NCI-H82 treated with DMSO at 0.1 percent for 48 hours (cell line): ENCODE data around the gene TCTN2.

Experiments
- DNase-seq: peaks from one replicate; lab custom pipeline; 2025; ENCODE audit not compliant: unreplicated experiment; lab: John Stamatoyannopoulos, UW

The TCTN2 gene

DNA sequence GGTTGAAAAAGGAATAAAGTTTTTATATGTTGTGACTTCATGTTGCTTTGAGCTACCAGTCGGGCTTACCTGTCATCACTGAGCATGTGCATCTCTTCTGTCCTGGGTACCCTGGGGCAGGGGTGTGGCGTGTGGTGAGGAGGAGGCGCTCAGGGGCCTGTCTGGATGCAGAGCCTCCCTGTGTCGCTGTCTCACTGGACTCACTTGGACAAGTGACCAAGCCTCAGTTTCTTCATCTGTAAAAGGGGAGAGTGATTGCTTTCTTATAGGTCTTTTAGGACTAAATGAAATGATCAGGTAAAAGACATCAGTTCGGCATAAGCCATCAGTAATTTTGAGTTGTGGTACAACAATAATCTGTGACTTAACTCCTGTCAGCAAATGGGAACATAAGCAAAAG lies 63.4 kb downstream of the TCTN2 start:
- no peak for DNase-seq

DNA sequence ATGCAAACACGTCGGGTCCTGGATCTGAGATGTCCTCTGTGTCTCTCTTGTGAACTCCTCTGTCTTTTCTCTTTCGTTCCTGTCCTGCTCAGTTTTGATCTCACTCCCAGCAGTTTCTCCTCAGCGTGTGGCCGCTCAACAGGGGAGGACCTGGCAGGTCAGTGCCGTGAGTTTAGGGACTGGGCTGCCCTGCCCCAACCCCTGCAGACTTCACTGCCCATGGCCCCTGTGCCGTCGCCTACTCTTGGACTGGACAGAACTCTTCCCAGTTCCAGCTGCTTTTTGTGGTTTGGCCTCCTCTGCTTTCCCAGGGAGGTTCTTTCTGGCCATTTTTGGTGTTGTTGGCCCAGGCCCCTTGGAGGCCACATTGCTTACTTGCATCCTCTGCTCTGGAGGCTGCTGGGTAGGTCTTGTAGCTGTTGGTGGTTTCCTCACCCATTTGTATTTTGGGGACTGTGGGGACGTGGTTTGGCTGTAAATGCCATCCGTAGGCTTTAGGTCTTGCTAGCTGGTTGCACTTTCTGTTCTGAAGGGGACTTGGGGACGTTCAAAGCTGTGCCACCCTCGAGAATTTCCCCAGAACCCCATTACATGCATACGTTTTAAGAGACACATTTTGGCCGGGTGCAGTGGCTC lies 71.1 kb downstream of the TCTN2 start:
- DNase-seq, result no peak

DNA sequence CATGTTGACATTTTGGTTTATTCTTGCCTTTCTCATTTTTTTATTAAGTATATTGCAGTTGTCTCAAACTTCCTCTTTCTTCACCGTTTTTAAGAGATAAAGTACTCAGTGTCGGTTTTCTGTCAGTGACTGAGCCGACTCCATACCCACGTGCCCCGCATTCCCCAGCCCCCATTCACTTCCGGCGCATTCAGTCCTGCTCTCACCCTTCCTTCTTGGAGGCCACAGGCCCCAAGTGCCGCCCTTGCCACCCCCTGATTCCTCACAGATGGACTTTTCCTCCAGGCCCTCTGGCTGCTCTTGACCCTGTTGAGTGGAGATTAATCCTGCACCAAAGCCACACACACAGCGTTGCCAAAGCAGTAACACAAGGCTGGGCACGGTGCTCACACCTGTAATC lies 72.1 kb downstream of the TCTN2 start:
- no peak for DNase-seq

DNA sequence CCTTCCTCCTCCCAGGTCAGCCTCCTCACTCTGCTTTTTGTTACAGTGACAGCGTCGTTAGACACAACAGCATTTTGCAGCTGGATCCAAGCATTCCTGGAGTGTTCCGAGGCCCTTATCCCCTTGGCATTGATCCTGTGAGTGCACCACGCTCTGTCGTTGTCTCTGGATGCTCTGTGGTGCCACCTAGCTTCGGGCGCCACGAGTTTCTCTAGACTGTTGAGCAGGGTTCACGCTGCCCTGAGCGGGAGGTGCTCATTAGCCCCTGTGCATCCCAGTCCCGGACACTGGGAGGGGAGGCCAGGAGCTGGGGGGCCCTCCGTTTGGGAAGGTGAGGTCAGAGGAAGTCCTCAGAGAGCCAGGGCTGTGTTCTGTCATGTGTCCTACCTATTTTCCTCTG lies 73.9 kb downstream of the TCTN2 start:
- DNase-seq, result no peak

DNA sequence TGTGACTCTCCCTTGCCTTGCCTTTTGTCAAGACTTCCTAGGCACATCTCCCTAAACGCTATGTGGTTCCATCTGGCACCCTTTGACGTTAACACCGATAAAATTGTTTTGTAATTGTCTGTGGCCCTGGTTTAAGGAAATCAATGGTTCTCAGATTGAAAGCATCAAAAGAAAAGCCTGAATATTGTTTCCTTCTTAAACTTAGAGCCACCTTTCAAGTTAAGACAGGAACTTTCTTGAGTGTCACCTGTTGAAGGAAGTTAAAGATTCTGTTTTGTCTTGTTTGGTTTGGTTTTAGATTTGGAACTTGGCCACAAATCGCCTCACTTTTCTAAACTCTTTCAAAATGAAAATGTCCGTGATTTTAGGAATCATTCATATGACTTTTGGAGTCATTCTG lies 76.4 kb downstream of the TCTN2 start:
- no peak for DNase-seq

DNA sequence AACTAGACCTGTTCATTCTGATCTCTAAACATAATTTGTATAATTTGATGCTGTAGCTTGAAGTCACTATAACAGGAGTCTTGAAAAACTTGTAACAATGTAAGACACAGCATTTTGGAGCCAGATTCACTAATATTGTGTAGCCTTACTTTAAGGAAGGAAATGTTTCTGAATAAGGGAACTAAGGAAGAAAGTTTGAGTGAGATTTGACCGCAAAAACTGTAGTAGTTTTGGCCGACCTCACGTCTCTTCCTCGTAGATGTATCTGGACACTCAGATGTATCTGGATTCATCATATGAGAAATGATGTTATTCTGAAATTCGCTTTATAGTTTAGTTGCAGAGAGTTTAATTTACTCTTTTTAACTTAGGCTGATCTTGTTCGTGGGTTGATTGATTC lies 77.2 kb downstream of the TCTN2 start:
- no peak for DNase-seq

DNA sequence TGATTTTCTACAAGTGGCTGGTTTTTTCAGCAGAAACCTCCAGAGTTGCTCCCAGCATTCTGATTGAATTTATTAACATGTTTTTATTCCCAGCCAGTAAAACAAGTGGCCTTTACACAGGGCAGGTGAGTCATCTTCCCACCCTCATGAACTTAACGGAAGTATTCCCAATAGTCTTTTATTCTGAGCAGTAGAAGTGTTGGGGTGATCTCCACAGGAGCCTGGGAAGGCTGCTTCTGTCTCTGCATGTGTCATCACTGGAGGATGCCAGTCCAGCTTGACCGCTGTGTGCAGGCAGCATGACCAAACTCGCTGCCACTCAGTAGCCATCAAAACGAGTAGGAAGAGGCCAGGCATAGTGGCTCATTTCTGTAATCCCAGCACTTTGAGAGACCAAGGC lies 77.7 kb downstream of the TCTN2 start:
- no peak for DNase-seq

DNA sequence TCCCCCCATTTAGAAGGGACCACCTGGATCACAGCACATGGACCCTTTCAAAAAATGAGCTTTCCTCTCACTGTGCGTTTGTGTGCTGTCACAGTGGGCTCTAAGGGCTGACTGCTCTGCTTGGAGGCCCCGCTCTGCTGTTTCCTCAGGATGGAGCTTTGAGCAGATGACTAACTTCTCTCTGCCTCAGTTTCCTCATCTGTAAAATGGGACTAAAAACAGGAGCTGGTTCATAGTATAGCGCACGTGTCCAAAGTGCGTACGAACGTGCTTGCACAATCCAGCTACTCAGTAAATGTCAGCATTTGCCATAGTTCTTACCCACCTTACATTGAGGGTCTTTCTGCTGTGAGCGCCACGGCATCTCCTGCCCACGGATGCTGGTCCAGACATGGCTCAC lies 78.4 kb downstream of the TCTN2 start:
- no peak for DNase-seq

DNA sequence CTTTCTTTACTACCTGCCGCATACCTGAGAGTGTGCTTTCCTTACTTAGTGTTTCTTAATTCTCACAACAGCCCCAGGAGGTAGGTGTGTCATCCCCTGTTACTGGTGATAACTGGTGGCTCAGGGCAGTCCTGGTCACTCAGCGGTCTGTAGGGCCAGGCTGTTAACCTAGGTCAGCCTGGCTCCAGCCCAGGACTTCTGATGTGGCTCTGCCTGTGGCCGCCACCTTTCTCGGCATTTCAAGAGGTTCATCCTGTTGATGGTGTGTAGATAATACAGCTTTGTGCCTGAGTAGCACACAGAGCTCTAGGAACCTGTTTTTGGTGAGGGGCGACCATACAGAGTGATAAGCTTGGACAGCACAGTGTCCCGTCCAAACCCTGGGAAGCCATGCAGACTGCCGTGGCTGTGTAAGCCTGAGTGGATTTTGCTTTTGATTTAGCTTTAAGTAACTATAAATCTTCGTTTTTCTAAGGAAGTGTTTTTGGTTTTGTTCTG lies 79.3 kb downstream of the TCTN2 start:
- no peak for DNase-seq

DNA sequence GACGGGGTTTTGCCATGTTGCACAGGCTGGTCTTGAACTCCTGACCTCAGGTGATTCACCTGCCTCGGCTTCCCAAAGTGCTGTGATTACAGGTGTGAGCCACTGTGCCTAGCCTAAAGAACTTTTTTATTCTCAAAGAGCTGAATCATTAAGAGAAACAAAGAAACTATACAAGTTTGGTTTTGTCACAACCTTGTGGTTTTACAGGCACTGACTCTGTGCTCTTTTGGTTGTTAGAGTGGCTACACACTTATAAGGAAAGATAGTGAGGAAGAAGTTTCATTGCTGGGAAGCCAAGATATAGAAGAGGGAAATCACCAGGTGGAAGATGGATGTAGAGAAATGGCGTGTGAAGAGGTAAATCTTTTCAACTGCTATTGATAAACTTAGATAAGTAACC lies 81.1 kb downstream of the TCTN2 start:
- DNase-seq, result no peak

DNA sequence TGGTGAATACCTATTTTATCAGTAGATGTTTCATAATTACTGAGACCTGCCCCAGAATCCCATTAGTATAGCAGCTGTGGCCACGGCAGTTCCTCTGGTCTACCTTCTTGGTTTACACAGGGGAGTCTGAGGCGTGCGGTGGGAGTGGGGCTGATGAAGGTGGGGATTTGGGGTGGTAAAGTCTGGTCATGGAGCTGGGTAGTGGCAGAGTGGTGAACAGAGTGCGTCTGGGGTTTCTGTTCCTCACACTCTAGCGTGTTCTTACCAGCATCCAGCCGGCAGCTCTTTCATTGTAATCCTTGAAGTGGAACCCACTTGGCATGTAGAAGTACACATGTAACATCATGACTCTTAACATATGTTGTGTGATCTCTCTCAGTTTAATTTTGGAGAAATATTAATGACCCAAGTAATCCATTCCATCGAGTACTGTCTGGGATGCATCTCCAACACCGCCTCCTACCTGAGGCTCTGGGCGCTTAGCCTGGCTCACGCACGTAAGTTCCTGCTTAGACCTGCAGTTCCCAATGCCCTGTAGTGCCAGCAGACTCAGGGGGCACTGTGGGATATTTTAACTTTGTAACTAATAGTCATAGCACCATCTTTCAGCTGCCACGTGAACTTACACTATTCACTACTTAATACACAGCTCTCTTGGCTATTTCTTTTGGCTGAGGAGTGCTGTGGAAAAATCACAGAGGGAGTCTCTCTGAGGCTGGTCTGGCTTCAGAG lies 83.3 kb downstream of the TCTN2 start:
- no peak for DNase-seq

DNA sequence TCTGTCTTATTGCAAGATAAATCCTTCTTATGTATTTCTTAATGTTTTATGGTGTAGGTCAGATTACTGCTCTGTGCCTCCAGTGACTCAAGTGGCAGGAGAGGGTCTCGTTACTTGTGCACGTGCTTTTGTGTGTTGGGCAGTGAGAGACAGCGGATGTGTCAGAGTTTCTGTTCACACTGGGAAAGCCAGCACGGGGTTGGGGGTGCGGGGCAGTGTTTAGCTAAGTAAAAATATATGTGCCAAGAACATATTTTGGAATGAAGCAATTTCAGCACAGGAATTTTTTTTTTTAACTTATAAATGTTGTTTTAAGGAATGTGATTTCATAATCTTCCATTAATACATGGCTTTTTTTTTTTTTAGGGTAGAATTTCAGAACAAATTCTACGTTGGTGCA lies 86.6 kb downstream of the TCTN2 start:
- DNase-seq, result no peak
